GM19035 (cell line): Measurements from ENCODE around the gene FGF14.
"Not testable (repeated sequence)": the region's sequence is repeated elsewhere in the genome, so short reads cannot be mapped to it uniquely, and the experiment has no call there.

Experiments
- ATAC-seq: cut with Tn5 transposase; IDR thresholded peaks from one replicate; pipeline ENCODE4 v1.9.1; 2021; ENCODE audit not compliant: unreplicated experiment

FGF14 gene

DNA sequence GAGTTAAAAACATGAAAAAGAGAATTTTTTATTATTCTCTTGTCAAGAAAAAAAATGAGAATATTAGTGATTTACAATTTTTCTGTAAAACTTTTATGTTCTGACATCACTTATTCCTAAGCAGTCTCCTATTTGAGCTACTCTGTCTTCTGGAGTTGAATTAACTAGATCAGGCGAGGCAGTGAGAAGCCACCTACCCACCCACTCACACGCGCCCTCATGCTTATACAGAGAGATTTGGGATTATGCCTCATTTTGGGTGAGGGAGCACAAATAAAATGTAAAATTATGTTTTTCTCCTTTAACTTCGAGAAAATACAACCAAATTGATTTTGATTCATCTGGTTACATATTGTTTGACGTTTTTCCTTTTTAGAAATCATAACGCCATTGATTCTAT is 524.9 kb downstream of the FGF14 start:
- ATAC-seq: no peak

DNA sequence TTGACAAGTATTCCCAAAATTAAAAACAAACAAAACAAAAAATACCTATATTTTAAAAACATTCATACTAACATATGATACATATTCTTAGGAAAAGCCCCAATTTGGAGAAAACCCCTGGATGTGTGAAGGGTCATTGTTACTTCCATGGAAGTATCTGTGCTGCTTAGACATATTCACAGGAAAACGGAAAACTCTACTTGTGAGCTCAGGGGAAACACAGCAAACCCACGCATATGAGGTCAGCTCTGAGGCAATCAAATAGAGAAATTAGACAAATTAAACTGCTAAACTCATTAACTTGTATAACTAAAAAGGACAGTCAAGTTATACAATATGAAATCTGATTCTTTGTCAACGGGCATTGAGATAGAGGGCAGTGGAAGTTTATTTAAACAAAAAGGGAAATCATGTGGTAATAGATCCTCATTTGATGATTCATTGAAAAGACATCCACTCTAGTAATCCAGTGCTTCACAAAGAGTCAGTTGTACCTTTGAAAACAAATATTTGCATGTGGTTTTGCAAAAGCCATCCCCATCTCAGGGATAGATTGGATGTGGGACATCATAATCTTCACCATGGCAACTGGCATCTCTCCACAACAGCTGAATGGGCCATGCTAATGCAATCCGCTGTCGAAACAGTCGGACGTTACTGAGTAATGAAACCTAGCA is 526.0 kb downstream of the FGF14 start:
- ATAC-seq: no peak

DNA sequence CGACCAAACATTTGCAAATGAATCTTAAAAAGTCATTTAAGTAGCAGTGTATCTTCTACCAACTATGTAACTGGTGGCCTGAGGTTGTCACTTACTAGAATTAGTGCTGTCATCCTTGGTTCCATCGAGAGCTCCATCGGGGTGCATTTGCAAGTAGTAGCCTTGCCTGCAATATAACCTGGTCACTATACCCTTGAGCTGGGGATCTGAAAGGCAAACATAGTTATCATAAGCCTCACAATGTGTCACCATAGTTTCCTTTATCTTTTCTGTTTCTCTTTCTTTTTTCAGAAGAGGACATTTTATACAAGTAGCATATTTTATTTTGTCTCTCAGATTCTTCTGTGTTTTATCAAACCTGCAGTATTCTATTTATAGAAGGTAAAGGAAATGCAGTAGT is 526.8 kb downstream of the FGF14 start:
- no peak for ATAC-seq

DNA sequence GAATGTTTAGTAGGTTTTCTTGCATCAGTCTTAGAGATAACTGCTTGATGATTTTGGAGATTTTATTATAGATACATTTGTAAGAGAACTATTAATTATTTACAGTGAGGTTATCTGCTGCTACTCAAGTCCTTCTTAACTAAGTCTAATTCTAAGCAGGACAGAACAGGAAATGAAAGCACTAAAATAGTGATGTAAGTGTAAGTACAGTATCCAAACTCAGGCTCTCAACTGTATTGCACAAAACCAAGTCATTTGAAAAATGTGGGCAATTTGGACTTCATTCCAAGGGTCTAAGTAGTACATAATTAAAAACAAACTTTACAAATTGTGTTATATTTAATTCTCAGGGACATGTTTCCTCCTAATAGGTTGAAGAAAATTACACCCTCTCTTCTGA is 532.3 kb downstream of the FGF14 start:
- peak; percentile 88 for ATAC-seq

DNA sequence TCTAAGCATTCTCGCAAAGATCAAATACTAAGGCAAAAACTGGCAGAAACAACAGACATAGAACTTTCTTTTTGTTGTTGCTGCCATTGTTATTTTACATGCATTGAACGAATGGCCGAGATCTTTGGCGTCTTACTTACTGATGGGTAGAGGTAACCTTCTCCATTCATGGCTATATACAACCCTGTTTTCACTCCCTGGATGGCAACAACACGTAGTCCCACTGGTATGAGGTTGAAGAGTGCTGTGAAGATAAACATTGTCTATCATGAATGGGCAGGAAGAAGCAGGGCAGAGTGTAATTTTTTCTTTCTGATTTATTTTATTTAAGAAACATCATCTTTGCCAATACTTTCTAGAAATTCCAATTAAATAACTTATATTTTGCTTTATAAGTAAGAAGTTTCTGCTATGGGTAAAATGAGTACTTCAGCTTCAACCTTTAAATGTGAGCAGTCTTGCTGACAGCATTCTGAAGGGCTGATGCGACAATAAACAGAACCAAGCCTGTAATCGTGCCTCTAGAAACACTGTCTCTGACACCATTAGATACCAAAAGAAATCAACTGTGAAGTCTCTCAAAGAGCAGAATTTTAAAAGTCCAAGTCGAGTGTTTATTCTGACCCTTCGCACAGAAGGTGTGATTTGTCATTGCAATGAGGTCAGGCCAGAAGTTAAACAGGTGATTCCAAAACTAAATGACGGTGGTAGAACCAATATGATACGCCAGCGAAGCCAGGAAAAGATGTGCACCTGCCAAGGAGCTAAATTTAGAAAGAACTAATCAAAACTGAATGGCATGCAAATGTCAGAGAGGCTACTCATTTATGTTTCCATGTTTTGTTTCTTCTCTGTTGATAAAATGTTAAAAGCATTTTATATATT is 533.0 kb downstream of the FGF14 start:
- peak; percentile 44 for ATAC-seq

DNA sequence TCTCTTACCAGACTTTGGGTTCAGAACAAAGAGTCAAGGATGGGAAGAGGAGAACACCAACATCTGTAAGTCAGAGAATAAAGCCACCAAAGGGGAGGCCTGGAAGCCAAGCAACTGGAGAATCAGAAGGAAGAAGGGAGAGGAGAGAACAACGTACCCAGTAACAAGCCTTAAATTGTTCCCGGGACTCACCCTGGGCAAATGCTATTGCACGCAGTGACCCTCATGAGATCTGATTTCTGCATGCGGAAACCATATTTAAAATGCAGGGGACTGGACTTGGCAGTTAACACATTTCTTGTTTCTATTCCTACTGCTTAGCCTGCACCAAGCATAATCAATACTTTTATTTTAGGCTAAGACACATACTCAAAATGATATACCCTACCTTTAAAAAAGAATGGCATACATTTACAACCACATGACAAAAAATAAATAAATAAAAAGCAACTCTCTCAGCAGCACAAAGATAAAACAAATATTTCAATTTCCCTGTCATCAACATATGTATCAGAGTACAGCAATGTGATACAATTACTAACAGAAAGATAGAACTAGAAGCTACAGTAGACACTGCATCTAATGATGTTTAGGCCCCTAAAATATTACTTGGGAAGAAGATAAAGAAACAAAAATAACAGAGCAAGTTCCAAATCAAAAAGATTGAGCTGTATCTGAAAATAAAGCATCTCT is 534.8 kb downstream of the FGF14 start:
- no peak for ATAC-seq

DNA sequence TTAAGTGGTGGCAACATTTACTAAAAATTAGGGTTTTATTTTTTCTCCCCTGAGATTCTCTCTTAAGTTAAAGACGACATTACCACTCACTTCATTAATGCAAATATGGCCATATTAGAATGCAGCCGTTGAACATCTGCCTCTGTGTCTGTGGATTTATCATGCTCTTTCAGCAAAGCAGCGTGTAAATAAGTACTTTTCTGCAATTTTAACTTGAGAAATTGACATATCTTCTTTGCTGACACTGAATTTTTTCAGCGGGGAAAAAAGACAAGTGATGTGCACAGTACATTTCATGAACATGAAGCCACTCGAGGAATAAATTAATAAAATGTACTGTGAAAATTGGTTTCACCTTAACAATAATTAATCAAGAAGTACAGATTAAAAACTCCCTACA is 543.0 kb downstream of the FGF14 start:
- no peak for ATAC-seq

DNA sequence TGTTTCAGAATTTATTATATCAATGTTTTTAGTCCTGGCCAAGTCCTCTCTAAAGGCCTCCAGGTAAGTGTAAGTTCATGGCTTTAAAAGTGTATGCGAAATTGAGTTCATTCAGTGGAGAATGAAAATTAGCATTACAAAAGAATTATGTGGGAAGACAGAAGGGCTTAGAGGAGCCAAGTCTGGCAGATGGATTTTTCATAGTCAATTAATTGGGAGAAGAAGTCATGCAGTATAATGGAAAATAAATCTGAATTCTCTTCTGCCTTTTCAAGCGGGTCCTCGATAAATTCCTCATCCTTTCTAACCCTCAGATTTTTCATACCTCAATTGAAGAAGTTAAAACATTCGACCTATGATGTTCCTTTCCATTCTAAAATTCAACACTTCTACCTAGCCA is 555.1 kb downstream of the FGF14 start:
- ATAC-seq: no peak

DNA sequence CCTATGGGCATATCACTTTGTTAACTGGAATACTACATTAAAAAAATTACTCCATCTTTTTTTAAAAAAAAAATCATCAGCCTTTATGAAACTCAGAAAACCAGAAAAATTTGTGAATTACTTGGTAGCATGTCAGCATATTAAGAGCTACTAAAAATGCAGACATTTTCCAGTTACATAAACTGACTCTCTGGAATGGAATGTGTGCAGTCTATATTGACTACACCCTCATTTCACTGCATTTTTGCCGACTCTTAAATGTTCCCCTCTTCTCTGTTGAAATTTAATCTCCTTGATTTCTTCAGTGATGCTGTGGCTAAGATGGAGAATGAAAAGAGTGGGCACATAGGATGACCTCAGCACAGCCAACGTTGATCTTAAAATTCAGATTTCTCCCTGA is 555.6 kb downstream of the FGF14 start:
- ATAC-seq: no peak

DNA sequence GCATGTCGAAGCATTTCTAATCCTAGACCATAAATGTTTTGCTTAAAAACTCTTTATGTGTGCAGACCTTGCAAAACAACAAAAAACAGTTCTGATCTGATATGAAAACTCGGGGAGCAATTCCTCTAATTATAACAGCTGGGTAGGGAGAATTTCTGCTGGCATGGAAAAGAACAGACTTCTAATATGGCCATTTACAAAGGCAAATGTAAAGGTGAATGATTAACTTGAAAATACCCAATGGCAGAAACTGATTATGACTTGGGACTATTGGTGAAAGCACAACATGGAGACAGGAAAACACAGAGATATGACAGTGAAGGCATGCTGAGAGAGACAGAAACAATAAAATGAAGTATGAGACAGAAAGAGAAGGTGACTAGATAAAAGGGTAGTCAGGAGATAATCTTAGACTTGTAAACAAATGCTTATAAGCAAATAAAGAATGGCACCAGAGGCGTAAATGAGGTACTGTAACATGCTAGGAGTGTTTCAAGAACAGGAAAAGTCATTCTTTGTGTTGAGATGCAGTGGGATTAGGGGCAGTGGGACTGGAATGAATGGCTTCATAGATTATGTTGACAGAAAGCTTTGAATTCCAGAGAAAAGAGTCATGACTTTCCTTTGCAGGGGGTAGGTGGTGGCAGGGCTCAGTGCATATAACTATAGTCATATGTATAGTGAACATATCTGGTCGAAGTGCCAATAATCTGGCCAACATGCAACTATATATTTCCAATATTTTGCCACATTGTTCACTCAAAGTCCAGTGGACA is 556.4 kb downstream of the FGF14 start:
- ATAC-seq: no peak

DNA sequence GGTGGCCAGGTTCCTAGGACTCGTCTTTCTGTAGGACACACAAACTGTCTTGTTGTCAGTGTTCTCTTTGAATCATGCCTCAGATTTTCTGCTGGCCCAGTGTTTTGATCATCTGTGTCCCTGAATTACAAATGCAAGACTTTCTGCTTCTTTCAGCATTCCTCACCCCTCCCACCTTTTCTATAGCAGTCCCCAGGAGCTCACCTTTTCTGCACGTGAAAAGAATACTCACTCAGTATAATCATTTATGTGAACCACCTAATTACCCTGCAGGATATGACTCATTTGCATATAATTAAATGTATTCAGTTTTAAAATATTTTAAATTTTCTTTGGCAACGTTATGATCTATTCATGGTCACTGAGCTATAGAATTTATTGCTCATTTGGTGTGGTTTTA is 560.1 kb downstream of the FGF14 start:
- no peak for ATAC-seq

DNA sequence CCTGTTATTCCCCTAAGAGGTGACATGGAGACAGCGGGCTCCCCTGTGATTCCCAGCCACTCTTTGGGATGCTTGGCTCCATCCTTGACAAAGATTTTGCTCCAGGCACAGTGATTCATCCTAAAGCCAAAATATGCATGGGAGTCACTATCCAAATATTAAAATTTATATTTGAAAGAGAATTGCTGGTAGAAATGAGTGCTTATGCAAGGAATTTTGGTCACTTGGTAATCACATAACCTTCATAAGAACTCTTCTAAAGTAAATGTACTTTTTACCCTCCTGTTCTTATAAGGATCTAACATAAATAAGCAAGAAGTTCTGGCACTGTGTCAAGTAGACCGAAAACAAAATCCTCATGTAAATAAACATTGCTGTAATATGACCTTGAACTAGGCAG is 563.5 kb downstream of the FGF14 start:
- no peak for ATAC-seq

DNA sequence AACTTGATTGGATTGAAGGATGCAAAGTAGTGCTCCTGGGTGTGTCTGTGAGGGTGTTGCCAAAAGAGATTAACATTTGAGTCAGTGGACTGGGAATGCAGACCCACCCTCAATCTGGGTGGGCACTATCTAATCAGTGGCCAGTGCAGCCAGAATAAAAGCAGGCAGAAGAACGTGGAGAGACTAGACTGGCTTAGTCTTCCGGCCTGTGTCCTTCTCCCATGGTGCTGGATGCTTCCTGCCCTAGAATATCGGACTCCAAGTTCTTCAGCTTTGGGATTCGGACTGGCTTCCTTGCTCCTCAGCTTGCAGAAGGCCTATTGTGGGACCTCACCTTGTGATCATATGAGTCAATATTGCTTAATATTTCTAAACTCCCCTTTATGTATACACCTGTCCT is 564.1 kb downstream of the FGF14 start:
- ATAC-seq: not testable (repeated sequence)

DNA sequence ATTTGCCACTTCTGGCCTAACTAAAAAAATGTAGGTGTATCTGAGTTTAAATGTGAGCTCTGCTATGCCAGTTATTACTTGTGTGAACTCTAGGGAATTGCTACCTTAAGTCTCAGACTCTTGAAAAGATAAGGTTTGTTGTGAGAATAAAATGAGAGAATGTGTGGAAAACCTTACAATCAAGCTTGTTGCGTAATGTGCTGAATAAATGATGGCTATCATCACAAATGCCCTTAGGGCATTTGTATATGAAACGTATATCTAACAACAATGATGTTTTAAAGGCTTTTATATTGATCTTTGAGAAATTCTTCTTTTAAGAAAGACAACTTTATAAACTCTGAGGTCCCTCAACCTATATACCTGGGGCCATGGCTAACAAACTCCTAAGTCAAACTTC is 564.6 kb downstream of the FGF14 start:
- ATAC-seq: no peak

DNA sequence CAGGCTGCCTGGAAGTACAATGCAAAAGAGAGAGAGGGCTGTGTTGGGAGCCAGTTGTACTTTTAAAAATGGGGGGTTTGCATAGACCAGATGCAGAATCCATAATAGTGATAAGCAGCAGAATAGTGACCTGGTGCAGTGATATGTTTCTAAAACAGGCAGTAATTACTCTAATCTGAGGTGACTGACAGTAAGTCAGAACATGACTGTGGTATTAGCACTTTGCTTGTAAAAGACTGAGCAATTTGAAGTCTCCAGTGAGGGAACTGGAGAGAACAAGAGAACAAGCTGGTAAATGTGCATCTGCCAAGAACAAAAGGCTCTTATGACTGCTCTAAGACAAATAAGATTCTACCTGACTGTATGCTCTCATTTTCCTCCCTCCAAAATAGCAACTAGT is 565.9 kb downstream of the FGF14 start:
- no peak for ATAC-seq

DNA sequence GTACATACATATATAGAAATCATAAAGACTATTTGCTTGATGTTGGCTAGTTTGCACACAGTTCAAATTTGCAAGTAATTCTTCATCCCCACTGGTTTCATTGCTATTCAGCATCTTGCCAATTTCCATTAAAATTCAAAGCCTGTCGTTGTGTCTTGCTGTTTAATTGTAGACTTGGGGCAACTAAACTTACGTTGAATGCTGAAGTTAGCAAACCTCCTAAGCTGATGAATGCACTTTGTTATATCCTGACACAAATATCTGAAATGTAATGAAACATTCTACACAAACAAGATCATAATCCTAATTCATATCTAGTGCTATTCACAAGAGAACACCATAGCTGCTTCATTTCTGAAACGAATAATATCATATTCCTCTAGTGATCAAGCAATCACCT is 568.2 kb downstream of the FGF14 start:
- ATAC-seq: no peak

DNA sequence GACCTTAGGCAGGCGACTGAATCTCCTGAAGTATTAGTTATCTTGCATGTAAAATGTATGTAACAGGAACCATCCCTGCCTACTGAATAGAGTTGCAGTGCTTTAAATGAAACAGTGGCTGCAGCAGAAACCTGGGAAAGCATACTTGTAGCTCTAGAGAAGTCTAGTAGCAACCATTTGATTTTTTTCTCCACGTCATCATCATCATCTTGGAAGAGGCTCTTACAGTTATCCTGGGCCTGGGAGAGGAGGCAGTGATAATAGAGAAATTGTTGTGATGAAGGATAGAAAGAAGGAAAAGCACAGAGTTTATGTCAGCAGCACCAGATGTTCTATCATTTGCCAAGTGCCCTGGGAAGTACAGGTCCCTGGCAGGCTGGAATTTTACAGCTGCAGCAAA is 571.8 kb downstream of the FGF14 start:
- ATAC-seq: no peak

DNA sequence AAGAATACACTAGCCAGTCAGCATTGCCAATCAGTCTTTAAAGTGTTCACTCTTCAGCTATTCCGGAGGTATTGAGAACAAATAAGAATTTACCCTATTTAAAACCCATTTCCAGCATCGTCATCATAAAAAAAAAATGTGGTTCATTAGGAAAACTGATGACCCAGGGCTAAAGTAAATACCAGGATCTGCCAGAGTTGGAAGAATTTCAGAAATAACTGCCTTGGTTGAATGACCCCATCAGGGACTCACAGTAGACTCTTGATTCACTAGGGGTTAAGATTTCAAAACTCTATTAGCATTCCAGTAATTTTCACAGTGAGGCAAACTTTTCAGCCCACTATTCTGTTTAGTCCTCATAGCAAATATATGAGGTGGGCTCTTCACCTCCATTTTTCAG is 572.4 kb downstream of the FGF14 start:
- no peak for ATAC-seq

DNA sequence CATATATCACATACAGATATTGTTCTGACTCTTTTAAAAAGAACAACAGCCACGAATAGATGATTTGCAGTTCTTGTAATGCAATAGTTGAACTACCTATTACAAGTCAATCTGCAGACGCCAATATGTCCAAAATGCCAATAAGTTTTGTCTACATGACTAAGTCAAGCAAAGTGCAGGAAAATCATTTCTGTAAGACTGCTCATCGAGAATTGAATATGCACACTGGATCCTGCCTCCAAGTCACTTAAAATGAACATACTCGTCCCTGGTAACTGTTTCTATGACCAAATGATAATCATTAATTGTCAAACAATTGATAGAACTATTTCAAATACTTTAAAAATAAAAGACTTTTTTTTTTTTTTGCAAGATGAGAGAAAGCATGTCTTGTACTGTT is 573.7 kb downstream of the FGF14 start:
- ATAC-seq: no peak

DNA sequence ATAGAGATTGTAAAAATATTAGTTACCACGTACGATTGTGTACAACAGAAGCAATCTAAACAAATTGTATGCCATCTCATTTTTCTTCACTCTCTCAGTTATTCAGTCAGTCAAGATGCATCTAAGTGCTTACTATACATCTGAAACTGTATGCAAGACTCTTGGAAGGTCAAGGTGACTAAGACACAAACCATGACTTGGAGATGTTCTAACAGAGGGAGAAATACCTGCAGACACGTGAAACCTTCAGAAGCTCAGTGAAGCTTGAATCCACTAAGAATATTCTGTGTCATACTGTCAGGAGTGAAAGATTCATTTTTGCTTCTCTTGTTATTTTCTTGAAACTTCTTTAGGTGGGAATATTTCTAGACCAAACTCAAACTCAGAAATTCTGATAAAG is 584.0 kb downstream of the FGF14 start:
- no peak for ATAC-seq

DNA sequence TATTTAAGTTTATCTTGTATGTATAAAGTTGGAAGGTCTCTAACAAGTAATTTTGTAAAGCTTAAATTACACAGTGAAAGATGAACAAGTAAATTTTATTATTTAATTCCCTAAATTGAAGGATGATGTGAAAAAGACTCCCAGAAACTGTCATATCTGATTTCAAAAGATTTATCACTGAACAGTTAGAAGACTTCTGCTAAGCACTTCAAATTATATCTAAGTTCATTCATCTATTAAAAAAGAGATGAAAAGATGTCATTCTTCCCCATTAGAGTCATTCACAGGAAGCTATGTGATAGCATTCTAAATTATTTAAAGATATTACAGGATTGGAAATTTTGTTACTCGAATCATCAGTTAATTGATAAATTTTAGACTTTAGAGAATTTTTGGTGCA is 590.0 kb downstream of the FGF14 start:
- no peak for ATAC-seq
